HG02571 (cell line): ENCODE results near the gene WNT4.

Experiments used
- ATAC-seq: cut with Tn5 transposase; IDR thresholded peaks from one replicate; pipeline ENCODE4 v1.9.1; 2021; ENCODE audit warnings: mild to moderate bottlenecking, moderate library complexity; ENCODE audit not compliant: unreplicated experiment

WNT4 gene

DNA sequence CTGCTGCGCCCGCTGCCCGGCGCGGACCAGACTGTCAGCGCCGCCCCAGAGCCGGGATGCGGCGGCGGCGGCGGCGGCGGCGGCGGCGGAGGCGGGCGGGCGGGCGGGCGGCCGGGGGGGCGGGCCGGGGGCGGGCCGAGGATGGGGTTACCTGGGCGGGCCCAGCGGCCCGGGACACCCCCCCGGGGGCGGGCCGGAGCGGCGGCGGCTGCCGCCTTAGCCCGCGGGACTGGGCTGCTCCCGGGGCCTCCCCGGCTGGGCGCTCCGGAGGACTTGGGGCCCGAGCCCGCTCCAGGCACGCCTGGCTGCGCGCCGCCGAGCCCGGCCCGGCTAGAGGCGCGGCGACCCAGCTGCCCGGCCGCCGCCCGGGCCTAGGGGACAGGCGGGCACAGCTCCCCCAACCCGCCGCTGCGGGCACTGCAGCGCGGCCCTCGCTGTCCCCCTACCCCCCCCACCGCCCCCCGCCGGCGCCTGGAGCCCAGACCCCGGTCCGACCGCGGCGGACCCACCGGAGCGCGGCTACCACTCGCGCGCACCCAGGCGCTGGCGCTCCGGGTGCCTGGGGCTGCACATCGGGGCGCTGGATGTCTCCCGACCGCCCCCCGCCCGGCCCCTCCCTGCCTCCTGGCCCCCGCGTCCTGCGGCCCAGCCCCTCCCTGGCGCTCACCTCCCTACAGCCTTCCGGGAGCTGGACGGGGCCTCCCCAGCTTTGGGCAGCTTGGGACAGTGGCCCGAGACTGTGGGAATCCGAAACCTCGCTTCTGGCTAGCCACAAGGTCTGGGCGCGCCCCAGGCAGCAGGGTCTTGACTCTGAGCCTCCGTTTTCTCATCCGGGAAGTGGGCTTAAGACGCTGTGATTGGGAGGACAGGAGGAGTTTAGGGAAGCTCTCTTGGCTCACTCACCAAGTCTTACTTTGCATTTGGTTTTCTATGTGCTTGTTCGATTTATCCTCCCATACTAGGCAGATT is at the start of gene WNT4:
TSS of gene WNT4 (minus strand) at position 33 of the 969 bp plus-strand sequence. CDS start 175 bp downstream, outside the sequence.
- ATAC-seq: peak; percentile 41

DNA sequence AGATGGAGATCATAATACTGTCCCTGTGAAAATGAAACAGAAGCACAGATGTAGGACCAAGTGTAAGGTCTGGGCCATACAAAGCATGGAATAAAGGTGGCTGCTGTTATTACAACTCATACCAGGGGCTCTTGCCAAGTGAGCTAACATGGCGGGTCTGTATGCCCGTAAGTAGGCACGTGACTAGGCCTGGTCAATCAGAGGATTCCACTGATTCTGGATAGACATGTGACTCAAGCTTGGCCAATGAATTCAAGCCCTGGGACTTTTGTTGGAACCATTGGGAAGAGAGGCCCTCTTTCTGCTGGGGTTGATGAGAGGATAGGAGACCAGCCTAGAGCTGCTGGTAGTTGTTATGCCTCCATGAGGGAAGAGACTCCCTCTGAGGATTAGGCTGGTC is 47.8 kb upstream of the WNT4 start:
- no peak for ATAC-seq

- ATAC-seq: no peak
Observed at GRCh38 chr1:22190251-22190650, 47.4 kb upstream of the WNT4 start.

GRCh38 chr1:22189619-22190018 is 46.7 kb upstream of the WNT4 start:
- ATAC-seq: no peak

DNA sequence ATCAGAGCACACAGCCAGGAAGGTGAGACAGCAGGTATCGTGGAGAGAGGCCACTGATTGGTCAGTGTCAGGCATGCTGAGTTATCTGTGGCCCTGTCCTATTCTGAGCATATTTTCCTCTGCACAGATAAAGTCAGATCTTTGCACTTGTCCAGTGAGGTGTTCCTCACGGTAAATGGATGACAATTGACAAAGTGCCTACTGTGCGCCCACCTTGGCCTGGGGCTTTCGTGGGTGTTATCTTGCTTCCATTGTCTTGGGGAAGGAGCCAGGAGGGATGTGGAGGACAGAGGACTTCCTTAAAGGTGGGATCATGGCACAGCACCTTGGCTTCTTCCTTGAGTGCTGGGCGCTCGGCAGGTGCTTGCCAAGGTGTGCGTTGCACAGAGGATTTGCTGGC is 46.0 kb upstream of the WNT4 start:
- ATAC-seq: no peak

DNA sequence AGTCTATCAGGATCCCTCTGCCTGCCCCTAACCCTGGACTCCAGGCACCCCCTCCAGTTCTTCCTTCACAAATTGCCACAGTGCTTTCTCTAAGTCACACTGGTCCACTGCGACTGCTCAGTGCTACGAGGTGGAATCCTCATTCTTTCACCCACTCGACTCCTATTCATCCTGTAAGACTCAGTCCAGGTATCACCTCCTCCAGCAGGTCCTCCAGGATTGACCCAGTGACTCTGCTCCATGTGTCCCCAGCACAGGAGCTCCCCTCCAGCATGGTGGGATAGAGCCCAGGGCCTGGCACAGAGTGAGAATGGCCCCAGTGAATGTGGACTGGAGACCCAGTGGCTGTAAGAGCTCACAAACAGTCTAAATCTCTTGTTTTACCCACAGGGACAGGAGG is 45.5 kb upstream of the WNT4 start:
- no peak for ATAC-seq

DNA sequence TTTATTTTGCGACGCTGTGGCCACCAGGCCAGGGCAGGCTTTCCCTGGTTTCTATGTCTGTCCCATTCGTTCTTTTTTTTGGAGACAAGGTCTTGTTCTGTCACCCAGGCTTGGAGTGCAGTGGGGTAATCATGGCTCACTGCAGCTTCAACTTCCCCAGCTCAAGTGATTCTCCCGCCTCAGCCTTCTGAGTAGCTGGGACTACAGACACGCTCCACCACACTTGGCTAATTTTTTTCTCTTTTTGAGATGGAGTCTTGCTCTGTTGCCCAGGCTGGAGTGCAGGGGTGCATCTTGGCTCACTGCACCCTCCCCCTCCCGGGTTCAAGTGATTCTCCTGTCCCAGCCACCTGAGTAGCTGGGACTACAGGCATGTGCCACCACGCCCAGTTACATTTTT is 43.4 kb upstream of the WNT4 start:
- no peak for ATAC-seq

DNA sequence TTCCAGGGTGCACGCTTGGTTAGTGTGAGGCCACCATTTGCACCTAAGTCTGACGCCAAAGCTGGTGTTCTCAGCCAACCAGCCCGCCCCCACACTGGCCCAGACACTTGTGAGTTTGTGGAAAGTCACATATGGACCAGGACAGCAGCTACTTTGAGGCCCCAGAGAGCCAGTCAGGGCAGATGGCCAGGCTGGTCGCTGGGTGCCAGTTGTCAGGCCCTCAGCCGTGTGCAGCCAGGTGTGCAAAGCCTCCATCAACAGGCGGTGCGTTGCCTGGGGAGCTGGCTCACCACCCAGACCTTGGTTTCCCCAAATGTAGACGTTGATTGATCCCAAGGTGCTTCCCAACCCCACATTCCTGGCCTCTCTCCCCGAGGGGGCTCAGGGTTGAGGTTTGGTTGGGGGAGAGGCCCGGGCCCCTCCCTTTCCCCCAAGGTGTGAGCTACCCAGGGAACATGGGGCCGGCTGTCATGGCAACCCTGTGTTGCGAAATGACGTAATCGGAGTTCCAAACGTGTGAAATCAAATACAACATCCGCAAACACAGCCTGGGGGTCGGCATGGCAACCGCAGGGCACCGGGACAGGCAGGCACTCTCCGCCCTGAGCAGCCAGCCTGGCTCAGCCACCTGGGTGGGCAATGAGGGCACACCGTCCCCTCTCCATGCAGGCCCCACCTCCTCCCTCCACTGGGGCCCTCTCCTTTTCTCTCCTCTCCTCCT is 42.2 kb upstream of the WNT4 start:
- ATAC-seq: no peak

DNA sequence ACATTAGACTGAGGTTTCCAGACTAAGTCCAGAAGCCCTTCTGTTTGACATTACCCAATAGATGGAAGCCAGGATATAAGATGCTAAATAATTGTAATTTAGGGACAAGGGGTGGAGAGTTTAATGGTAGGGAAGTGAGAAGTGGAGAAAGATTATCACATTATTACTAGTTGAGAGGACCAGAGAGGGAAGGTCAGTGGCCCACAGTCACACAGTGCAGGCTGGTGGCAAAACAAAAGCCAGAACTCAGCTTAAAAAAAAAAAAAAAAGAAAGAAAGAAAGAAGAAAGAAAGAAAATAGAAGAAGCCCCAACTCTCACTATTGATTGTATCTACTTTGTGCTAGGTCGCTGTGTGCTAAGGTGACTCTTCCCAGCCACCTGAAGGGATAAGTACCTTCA is 41.6 kb upstream of the WNT4 start:
- no peak for ATAC-seq

DNA sequence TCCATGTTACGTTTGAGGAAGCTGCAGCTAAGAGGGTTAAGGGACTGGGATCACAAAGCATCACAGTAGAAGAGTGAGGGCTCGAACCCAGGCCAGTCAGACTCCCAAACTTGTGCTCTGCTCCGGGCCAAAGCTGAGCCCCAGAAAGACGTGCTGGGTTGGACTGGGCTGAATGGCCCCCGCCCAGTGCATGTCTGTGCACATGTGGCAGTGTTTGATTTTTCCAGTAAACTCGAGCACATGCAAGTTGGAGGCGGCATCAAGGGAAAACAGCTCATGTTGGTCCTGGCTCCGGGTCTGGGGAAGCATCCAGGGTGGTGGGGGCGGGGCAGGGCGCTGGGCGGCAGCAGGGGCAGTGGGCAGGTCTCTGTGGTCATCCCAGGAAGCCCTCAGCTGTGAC is 39.8 kb upstream of the WNT4 start:
- no peak for ATAC-seq

- ATAC-seq: no peak
Observed at GRCh38 chr1:22179197-22179803, 36.4 kb upstream of the WNT4 start.

DNA sequence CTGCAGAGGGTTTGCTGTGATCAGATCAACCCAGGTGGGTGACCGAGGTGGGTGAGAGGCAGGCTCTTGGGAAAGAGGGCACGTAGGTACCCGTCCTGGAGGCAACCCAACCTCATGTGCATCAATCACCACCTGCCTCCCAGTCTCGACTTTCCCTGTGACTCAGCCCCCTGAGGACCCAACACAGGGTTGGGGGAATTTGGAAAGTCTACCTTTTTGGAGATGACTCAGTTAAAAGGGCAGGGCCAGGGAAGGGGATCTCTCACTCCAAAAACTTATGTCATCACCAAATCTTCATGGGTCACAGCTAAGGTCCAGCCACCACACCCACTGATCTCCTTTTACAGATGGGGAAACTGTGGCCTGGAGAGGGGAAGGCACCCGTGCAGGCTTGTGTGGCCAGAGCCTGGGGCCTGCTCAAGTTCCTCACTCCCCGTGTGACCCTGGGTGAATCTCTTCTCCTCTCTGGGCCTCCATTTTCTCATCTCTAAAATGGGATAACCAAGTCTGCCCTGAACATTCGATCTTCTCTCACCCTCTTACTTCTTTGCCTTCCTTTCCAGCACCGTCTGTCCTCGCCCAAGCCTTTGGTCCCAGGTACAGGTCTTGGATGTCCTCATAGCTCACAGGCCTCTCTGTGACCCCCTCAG is 34.6 kb upstream of the WNT4 start:
- no peak for ATAC-seq

GRCh38 chr1:22176258-22176657 is 33.4 kb upstream of the WNT4 start:
- ATAC-seq: no peak

DNA sequence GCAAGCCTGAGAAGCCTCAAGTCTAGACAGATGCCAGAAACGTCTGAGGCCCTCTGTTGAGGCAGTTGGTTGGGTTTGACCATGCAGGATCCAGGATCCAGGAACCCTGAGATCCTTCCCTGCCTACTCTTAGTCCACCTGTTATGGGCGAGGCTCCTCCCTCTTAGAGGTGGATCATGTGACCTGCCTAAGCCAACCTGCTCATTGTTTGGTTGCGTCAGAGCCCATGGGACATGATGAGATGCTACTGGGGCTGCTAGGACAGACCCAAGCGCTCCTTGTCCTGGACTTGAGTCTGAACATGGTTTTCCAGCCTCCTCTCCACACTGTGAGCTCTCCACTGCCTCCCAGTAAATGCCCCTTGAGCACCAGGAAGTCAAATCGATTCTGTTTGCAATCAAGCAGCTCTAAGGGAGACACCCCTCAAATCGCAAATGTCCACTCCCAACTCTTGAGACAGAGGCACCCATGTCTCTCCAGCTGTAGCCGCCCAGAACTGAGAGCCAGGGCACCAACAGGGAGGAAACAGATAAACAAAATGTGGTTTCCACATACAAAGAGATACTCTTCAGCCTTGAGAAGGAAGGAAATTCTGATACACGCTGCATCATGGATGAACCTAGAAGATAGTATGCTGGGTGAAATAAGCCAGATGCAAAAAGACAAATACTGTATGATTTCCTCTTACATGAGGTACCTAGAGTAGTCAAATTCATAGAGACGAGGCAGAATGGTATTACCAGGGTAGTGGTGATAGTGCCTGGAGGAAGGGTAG is 31.7 kb upstream of the WNT4 start:
- no peak for ATAC-seq

- ATAC-seq: no peak
Observed at GRCh38 chr1:22171951-22172715, 29.2 kb upstream of the WNT4 start.

DNA sequence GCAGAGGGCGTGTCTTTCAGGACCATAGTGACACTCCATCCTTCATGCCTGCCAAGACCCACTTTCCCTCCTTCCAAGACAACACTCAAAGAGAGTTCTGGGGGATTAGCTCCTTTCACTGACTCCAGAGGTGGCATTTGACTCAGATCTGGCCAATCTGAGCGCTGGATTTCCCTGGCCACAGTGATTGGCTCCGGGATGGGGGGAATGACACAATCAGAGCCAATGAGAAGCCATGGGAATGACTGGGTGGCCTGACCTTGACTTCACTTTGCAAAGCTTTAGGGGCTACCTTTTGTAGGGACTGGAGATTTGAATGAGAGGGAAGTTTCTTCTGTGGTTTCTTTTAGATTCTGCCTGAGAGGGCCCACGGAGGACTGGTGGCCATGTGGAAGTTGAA is 26.9 kb upstream of the WNT4 start:
- no peak for ATAC-seq

DNA sequence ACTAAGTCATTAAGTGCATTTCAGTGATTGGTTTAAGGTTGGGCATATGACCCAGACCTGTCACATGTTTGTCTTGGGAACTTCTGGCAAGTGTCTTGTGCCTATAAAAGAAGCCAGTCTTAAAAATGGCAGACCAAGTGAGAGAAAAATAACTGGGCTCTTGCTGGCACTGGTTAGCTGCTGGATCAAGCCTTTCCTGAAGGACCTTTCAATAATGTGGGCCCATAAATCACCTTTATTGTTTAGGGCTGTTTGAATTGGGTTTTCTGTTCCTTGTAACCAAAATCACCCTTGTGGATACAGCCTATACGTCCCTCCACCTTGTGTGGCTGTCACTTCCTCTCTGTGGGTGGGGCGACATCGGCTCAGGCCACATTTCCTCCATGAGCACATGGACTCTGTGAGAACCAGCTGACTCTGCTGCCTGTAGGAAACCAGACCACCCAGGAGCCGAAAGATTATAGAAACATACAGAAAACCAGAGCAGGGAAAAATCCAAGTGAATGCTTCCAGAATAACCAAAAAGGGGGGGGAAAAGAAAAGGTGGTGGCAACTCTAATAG is 25.6 kb upstream of the WNT4 start:
- ATAC-seq: no peak

DNA sequence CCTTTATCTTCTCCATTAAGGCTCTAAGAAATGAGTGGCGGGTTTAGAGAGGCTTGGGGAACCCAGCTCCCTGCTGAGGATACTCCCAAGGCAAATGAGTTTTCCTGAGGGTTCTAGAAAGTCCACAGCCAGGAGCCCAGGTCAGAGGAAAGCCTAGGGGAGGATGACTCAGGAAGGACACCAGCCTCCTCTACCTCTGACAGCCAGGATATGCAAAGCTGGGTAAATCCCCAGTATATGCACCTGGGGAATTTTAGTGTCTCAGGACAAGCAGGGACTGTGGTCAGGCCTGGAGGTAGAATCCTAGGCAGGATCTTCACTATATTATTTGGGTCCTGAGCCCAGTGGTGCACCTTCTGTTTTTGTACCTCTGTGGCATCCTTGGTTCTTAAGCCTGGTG is 23.5 kb upstream of the WNT4 start:
- no peak for ATAC-seq
